Vagina (tissue), 2 donors: Measurements from ENCODE around the gene ANXA5. TPM values are rescaled to one million over a fixed set of nuclear protein-coding genes. Genes with fewer than 3 reads are reported as not detected.

Source experiments
- DNase-seq, 2 donors: peaks; one replicate each; pipeline ENCODE4 v3.0.0-alpha.2; 2017; ENCODE audit errors: extremely low spot score in 2 of 2
- H3K27ac ChIP-seq: fragments of 200-600 bp; sonication (generic); one replicate; pipeline ENCODE4 v1.5.1; 2019
- H3K27me3 ChIP-seq: fragments of 200-600 bp; sonication (generic); one replicate; pipeline ENCODE4 v1.5.1; 2019
- H3K36me3 ChIP-seq, 2 donors: fragments of 200-600 bp; sonication (generic); one replicate each; pipeline ENCODE4 v1.5.1; 2017 to 2019
- H3K4me1 ChIP-seq: fragments of 200-600 bp; sonication (generic); one replicate; pipeline ENCODE4 v1.5.1; 2019
- H3K4me3 ChIP-seq, 2 donors: fragments of 200-600 bp; sonication (generic); 1 replicate in 1 of 2; 2 replicates in 1 of 2; pipeline ENCODE4 v1.5.1; 2016 to 2019
- H3K9me3 ChIP-seq: fragments of 200-600 bp; sonication (generic); one replicate; pipeline ENCODE4 v1.5.1; 2019
- POLR2A ChIP-seq, 2 donors: fragments of 450-650 bp; IDR thresholded peaks; one replicate each; pipeline ENCODE4 v1.6.1; 2017; ENCODE audit warnings: antibody characterized with exemption in 2 of 2, mild to moderate bottlenecking in 2 of 2, moderate library complexity in 2 of 2
- POLR2AphosphoS5 ChIP-seq, 2 donors: sonication (generic); formaldehyde crosslinking; IDR thresholded peaks; one replicate each; pipeline ENCODE4 v1.9.0; 2017; ENCODE audit warnings: antibody characterized with exemption in 2 of 2, mild to moderate bottlenecking in 2 of 2, low read depth in 1 of 2; ENCODE audit not compliant: insufficient read depth in 1 of 2
- intact Hi-C: fragments of 100-400 bp; cut with DNase I; formaldehyde crosslinking; loops from one replicate; pipeline ENCODE4 v1.15.1; 2023
- total RNA-seq: library from RNA; depleted of rRNA; stranded (reverse); fragments of >200 nt; gene quantifications from one replicate; pipeline ENCODE4 v1.2.3, GENCODE V29; 2016
- TF ChIP-seq, protein P1 (sequence below), 3 experiments: fragments of 450-650 bp in 2 of 3; fragments of 200-600 bp in 1 of 3; sonication (generic) in 1 of 3; IDR thresholded peaks; one replicate each; pipeline ENCODE4 v1.5.1; 2017 to 2019; ENCODE audit warnings: antibody characterized with exemption in 3 of 3, mild to moderate bottlenecking in 2 of 3, moderate library complexity in 2 of 3

Gene ANXA5
- total RNA-seq, 1 donor from 2014 or later, result 197 TPM

DNA sequence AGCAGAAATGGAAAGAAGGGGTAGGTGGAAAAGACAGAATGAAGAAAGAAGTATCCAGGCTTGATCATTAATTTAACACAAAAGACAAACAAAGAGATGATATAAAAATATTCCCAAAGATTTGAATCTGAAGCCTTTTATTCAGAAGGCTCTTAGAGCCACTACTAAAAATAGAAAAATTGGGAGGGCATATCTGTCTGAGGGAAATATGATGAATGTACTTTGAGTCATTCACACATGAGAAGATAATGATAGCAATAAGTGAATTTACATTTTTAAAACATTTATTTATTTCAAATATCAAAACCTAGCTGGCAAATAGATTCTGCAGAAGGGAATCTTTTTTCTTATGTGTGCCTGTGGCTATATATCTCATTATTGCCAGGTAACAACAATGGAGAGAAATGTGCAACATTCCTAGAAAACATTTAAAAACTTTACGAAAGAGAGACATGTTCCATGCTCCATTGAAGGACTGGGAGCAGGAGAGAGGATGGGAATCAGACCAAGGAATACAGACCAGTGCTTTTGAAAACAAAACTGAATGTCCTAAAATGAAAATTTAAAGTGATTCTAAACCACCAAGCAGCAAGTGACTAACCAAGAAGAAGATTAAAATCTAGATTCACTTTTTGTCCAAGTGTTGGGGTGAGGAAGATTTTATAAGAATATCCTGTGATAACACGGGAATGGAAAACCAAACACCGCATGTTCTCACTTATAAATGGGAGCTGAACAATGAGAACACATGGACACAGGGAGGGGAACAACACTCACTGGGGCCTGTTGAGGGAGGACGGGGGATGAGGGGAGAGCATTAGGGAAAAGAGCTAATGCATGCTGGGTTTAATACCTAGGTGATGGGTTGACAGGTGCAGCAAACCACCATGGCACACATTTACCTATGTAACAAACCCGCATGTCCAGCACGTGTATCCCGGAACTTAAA, 41.2 kb downstream of the ANXA5 start:
- intact Hi-C loops, result no loop called here
- no peaks in the 10 kb centered on the region for H3K4me1 ChIP-seq
- no peaks in the 10 kb centered on the region for H3K27me3 ChIP-seq
- no peaks in the 10 kb centered on the region for H3K36me3 ChIP-seq
- H3K9me3 ChIP-seq, result no peaks in the 10 kb centered on the region
- TF ChIP-seq, protein P1, sequence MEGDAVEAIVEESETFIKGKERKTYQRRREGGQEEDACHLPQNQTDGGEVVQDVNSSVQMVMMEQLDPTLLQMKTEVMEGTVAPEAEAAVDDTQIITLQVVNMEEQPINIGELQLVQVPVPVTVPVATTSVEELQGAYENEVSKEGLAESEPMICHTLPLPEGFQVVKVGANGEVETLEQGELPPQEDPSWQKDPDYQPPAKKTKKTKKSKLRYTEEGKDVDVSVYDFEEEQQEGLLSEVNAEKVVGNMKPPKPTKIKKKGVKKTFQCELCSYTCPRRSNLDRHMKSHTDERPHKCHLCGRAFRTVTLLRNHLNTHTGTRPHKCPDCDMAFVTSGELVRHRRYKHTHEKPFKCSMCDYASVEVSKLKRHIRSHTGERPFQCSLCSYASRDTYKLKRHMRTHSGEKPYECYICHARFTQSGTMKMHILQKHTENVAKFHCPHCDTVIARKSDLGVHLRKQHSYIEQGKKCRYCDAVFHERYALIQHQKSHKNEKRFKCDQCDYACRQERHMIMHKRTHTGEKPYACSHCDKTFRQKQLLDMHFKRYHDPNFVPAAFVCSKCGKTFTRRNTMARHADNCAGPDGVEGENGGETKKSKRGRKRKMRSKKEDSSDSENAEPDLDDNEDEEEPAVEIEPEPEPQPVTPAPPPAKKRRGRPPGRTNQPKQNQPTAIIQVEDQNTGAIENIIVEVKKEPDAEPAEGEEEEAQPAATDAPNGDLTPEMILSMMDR (IDR thresholded peaks at IDR 0.05), result no peak
- TF ChIP-seq POLR2A (IDR thresholded peaks at IDR 0.05), result no peak
- TF ChIP-seq POLR2AphosphoS5 (IDR thresholded peaks at IDR 0.05; ENCODE audit: insufficient read depth in 1 of 2, low read depth in 1 of 2), result no peak
- no peak overlapping the region for H3K27ac ChIP-seq
- no peak overlapping the region for H3K4me3 ChIP-seq
- DNase-seq, result no peak

DNA sequence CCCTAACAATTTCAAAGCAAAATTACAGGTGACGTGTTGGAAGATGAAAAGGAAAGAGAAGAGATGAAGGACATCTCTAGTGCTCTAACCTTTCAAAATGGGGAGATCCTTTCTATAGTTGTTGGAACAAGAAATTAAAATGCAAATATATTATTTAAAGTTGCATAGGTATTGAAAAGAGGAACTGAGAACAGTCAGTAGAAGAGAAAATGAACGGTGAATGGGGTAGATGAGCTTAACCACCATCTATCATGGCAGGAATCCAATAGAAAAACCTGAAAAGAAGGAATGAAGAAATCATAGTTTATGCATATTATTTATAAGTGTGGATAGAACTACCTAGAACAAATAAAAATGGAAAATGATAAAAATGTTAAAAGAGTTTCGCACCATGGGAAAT, 42.0 kb downstream of the ANXA5 start:
- Histone ChIP-seq H3K4me3 (no peak overlapping the region), H3K36me3 (no peaks in the 10 kb centered on the region), H3K27ac (no peak overlapping the region), H3K9me3 (no peaks in the 10 kb centered on the region), H3K4me1 (no peaks in the 10 kb centered on the region), H3K27me3 (no peaks in the 10 kb centered on the region)
- TF ChIP-seq POLR2A (IDR thresholded peaks at IDR 0.05) (no peak), POLR2AphosphoS5 (IDR thresholded peaks at IDR 0.05; ENCODE audit: insufficient read depth in 1 of 2, low read depth in 1 of 2) (no peak)
- TF ChIP-seq, protein P1 (IDR thresholded peaks at IDR 0.05), result no peak
- DNase-seq, result no peak
- intact Hi-C loops, result no loop called here

DNA sequence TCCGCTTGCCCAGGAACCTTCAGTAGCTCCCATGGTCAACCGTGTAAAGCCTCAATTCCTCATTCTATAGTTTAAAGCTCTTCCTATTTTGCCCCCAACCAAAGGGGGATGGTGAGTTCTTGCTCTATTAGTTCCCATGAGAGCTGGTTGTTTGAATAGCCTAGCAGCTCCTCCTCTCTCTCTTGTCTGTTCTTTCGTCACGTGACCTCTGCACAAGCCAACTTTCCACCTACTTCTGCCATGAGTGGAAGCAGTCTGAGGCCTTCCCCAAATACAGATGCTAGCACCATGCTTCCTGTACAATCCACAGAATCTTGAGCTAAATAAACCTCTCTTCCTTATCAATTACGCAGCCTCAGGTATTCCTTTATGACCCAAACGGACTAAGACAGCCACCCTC, 42.8 kb downstream of the ANXA5 start:
- Histone ChIP-seq H3K4me1 (no peaks in the 10 kb centered on the region), H3K9me3 (no peaks in the 10 kb centered on the region), H3K4me3 (no peak overlapping the region), H3K27ac (no peak overlapping the region), H3K27me3 (no peaks in the 10 kb centered on the region), H3K36me3 (no peaks in the 10 kb centered on the region)
- DNase-seq, result no peak
- intact Hi-C loops, result no loop called here
- no peak for TF ChIP-seq POLR2AphosphoS5 (IDR thresholded peaks at IDR 0.05; ENCODE audit: insufficient read depth in 1 of 2, low read depth in 1 of 2)
- TF ChIP-seq, protein P1 (IDR thresholded peaks at IDR 0.05), result no peak
- no peak for TF ChIP-seq POLR2A (IDR thresholded peaks at IDR 0.05)

DNA sequence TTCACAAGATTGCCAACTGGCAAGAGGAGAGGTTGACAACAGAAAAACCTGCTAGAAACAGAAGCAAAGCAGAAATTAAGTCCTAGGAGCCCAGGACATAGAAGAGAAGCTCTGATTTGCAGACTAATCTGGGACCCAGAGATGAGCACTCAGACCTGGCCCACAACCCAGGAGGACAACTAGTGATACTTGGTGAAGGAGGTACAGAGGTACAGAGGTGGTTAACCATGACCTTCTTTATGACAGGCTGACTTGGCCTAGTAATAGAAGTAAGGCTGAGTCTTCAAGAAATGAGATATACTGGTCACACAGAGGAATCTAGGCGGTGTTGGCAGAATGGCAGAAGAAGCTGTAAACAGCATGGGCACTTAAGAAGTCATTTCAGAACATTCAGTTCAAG, 43.6 kb downstream of the ANXA5 start:
- Histone ChIP-seq H3K27me3 (no peaks in the 10 kb centered on the region), H3K9me3 (no peaks in the 10 kb centered on the region), H3K4me3 (no peak overlapping the region), H3K27ac (no peak overlapping the region), H3K4me1 (no peaks in the 10 kb centered on the region), H3K36me3 (no peaks in the 10 kb centered on the region)
- TF ChIP-seq, protein P1 (IDR thresholded peaks at IDR 0.05), result no peak
- TF ChIP-seq POLR2AphosphoS5 (IDR thresholded peaks at IDR 0.05; ENCODE audit: insufficient read depth in 1 of 2, low read depth in 1 of 2) (no peak), POLR2A (IDR thresholded peaks at IDR 0.05) (no peak)
- intact Hi-C loops, result no loop called here
- no peak for DNase-seq

DNA sequence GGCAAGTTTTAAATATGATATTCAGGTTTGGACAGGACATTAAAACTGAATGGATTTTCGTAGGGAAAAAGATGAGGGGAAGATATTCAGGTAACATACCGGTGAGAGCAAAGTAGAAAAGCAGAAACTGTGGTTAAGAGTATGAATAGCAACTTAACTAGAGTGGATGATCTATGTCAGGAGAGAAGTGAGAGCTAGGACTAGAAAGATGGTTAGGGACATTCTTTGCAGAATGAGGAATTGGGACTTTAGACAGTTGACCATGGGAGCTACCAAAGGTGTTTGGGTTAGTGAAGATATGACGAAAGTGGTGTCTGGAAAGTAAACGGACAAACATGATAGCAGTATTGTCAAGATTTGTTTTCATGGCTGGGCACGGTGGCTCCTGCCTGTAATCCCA, 45.2 kb downstream of the ANXA5 start:
- no peaks in the 10 kb centered on the region for H3K9me3 ChIP-seq
- intact Hi-C loops, result no loop called here
- H3K4me3 ChIP-seq, result no peak overlapping the region
- no peak for DNase-seq
- TF ChIP-seq POLR2AphosphoS5 (IDR thresholded peaks at IDR 0.05; ENCODE audit: insufficient read depth in 1 of 2, low read depth in 1 of 2) (no peak), POLR2A (IDR thresholded peaks at IDR 0.05) (no peak)
- no peaks in the 10 kb centered on the region for H3K36me3 ChIP-seq
- no peaks in the 10 kb centered on the region for H3K4me1 ChIP-seq
- no peak overlapping the region for H3K27ac ChIP-seq
- no peaks in the 10 kb centered on the region for H3K27me3 ChIP-seq
